HepG2 (cell line): ENCODE measurements around the gene CRLF1. TPM values are rescaled to one million over a fixed set of nuclear protein-coding genes. Genes with fewer than 3 reads are reported as not detected.

Experiments used
- ATAC-seq: fragments of 200-7000 bp; cut with Tn5 transposase; 3 replicates; pipeline ENCODE4 v1.9.1; 2020; ENCODE audit warnings: mild to moderate bottlenecking, moderate library complexity
- BruUV-seq: library from RNA; stranded (reverse); fragments of 400-500 nt; replicated peaks from 2 replicates; lab custom pipeline; 2021; lab: Mats Ljungman, UMichigan
- CTCF ChIA-PET: fragments of 300-600 bp; formaldehyde crosslinking; extraction: SDS; loops from one replicate; lab custom pipeline; 2021; ENCODE audit warnings: low total read pairs, inconsistent platforms, low intra/inter-chr PET ratio; lab: Yijun Ruan, JAX
- POLR2A ChIA-PET: fragments of 350-600 bp; sonication (Branson Sonifier 250); formaldehyde crosslinking; loops from one replicate; lab custom pipeline; 2020; ENCODE audit warnings: antibody characterized with exemption, inconsistent platforms; lab: Yijun Ruan, JAX
- DNase-seq: peaks from one replicate; pipeline ENCODE4 v3.0.0-alpha.2; 2015; ENCODE audit warnings: low spot score
- FAIRE-seq: peaks from 3 replicates; lab custom pipeline; 2011; peaks lifted over from hg19 to GRCh38; lab: Jason Lieb, UNC
- H2AFZ ChIP-seq: one replicate; pipeline ENCODE4 v1.6.1; 2011; ENCODE audit warnings: low read length, inconsistent platforms
- H3K27ac ChIP-seq: fragments of 300-600 bp; 3 replicates; pipeline ENCODE4 v1.8.0; 2011; ENCODE audit warnings: mixed run types, mild to moderate bottlenecking, mixed read lengths, low read length, inconsistent platforms; ENCODE audit not compliant: insufficient read depth; ENCODE audit errors: extremely low read length
- H3K27me3 ChIP-seq, 2 experiments: fragments of 200-600 bp in 1 of 2; 2 replicates in 1 of 2; 3 replicates in 1 of 2; pipeline versions ENCODE4 v1.6.0 to v1.8.0; 2011; ENCODE audit warnings: low read length in 2 of 2, mild to moderate bottlenecking in 2 of 2, moderate library complexity in 2 of 2, inconsistent platforms in 1 of 2; ENCODE audit not compliant: insufficient read depth in 2 of 2, control insufficient read depth in 1 of 2
- H3K36me3 ChIP-seq, 2 experiments: fragments of 200-600 bp in 1 of 2; replicated peaks in 1 of 2; 2 replicates in 1 of 2; 3 replicates in 1 of 2; pipeline versions ENCODE4 v1.5.1 to v1.8.0; 2011; ENCODE audit warnings: low read length in 2 of 2, inconsistent platforms in 1 of 2; ENCODE audit not compliant: insufficient read depth in 2 of 2, control insufficient read depth in 1 of 2
- H3K4me1 ChIP-seq: 2 replicates; pipeline ENCODE4 v1.5.1; 2012; ENCODE audit warnings: low read length, inconsistent platforms; ENCODE audit not compliant: insufficient read depth
- H3K4me2 ChIP-seq: 2 replicates; pipeline ENCODE4 v1.6.0; 2011; ENCODE audit warnings: low read depth, low read length, inconsistent platforms
- H3K4me3 ChIP-seq, 3 experiments: fragments of 200-600 bp in 1 of 3; sonication (generic), shearing (Covaris generic) in 1 of 3; replicated peaks in 1 of 3; 2 replicates each; pipeline ENCODE4 v1.5.1; 2011 to 2016; ENCODE audit warnings: low read length in 3 of 3, inconsistent platforms in 2 of 3, low read depth in 2 of 3, mild to moderate bottlenecking in 2 of 3, control low read depth in 1 of 3, mixed read lengths in 1 of 3; ENCODE audit not compliant: insufficient read depth in 1 of 3
- H3K79me2 ChIP-seq: one replicate; pipeline ENCODE4 v1.6.1; 2011; ENCODE audit warnings: low read length, inconsistent platforms; ENCODE audit not compliant: insufficient read depth
- H3K9ac ChIP-seq: 2 replicates; pipeline ENCODE4 v1.6.0; 2011; ENCODE audit warnings: mild to moderate bottlenecking, low read depth, low read length, inconsistent platforms; ENCODE audit not compliant: insufficient read depth
- H3K9me3 ChIP-seq: 2 replicates; pipeline ENCODE4 v1.5.1; 2012; ENCODE audit warnings: mild to moderate bottlenecking, low read length
- H4K20me1 ChIP-seq: 2 replicates; pipeline ENCODE4 v1.6.0; 2011; ENCODE audit warnings: inconsistent platforms, mild to moderate bottlenecking, low read length, moderate library complexity; ENCODE audit not compliant: insufficient read depth
- AGO2 ChIP-seq: fragments of 200-400 bp; formaldehyde crosslinking; optimal IDR thresholded peaks from 2 replicates; pipeline ENCODE3; 2017; ENCODE audit warnings: mild to moderate bottlenecking, low read depth, low read length, moderate library complexity
- AKAP8 ChIP-seq: sonication (generic); formaldehyde crosslinking; IDR thresholded peaks from 2 replicates; pipeline ENCODE4 v1.5.1; 2020; ENCODE audit warnings: mild to moderate bottlenecking, missing genetic modification reagents
- ATF3 ChIP-seq: sonication (generic); formaldehyde crosslinking; IDR thresholded peaks from 2 replicates; pipeline ENCODE4 v1.4.0; 2020; ENCODE audit warnings: missing genetic modification reagents
- CHCHD3 ChIP-seq: sonication (generic); formaldehyde crosslinking; IDR thresholded peaks from 2 replicates; pipeline ENCODE4 v1.8.0; 2022; ENCODE audit warnings: mild to moderate bottlenecking, missing genetic modification reagents, moderate library complexity
- CREB1 ChIP-seq, 2 experiments: fragments of 450-650 bp in 1 of 2; IDR thresholded peaks; 2 replicates each; pipeline ENCODE4 v1.6.1; 2016 to 2017; ENCODE audit warnings: control low read depth in 1 of 2, mild to moderate bottlenecking in 1 of 2, missing compliant biosample characterization in 1 of 2, missing genetic modification characterization in 1 of 2
- GABPB1 ChIP-seq: IDR thresholded peaks from 2 replicates; pipeline ENCODE4 v1.6.1; 2016; ENCODE audit warnings: mild to moderate bottlenecking, missing genetic modification reagents, moderate library complexity, missing compliant biosample characterization
- HNRNPH1 ChIP-seq: fragments of 200-400 bp; formaldehyde crosslinking; optimal IDR thresholded peaks from 2 replicates; pipeline ENCODE3; 2017; ENCODE audit warnings: mild to moderate bottlenecking, low read depth, low read length
- MXI1 ChIP-seq: IDR thresholded peaks from 3 replicates; pipeline ENCODE4 v1.6.1; 2012; ENCODE audit warnings: low read depth, low read length, inconsistent platforms, borderline replicate concordance
- NCOA1 ChIP-seq: sonication (generic); formaldehyde crosslinking; IDR thresholded peaks from 2 replicates; pipeline ENCODE4 v1.9.0; 2021; ENCODE audit warnings: missing genetic modification reagents
- SATB2 ChIP-seq: sonication (generic); formaldehyde crosslinking; IDR thresholded peaks from 2 replicates; pipeline ENCODE4 v1.5.0; 2020; ENCODE audit warnings: missing genetic modification reagents
- ZBTB38 ChIP-seq: sonication (generic); formaldehyde crosslinking; IDR thresholded peaks from 2 replicates; pipeline ENCODE4 v1.5.1; 2020; ENCODE audit warnings: mild to moderate bottlenecking, missing genetic modification reagents
- ZNF143 ChIP-seq: sonication (generic); formaldehyde crosslinking; IDR thresholded peaks from 2 replicates; pipeline ENCODE4 v1.4.0; 2020; ENCODE audit warnings: missing genetic modification reagents
- ZNF713 ChIP-seq: sonication (generic); formaldehyde crosslinking; IDR thresholded peaks from 2 replicates; pipeline ENCODE4 v1.4.0; 2020; ENCODE audit warnings: mild to moderate bottlenecking, missing genetic modification reagents
- ZSCAN30 ChIP-seq: sonication (generic); formaldehyde crosslinking; IDR thresholded peaks from 2 replicates; pipeline ENCODE4 v1.5.0; 2020; ENCODE audit warnings: mild to moderate bottlenecking, missing genetic modification reagents
- WGBS: methylation state at CpG from one replicate; pipeline ENCODE4 v1.1.6; 2017; ENCODE audit warnings: low lambda C conversion rate; 5-methylcytosine and 5-hydroxymethylcytosine counted together
- in situ Hi-C: cut with HindIII; loops from 2 replicates; pipeline ENCODE4 v1.10.0; 2017; ENCODE audit warnings: low pct_unique_long_range_greater_than_20kb; ENCODE audit not compliant: extremely low pct_ligation_motif_present
- intact Hi-C: fragments of 100-400 bp; cut with micrococcal nuclease; formaldehyde crosslinking; loops from one replicate; pipeline ENCODE4 v1.10.0; 2022; ENCODE audit not compliant: unreplicated experiment
- polyA plus RNA-seq, 8 experiments: library from polyadenylated mRNA; depleted of rRNA in 3 of 8; stranded (reverse) in 7 of 8; unstranded in 1 of 8; fragments of >200 nt; fragmentation: Illumina TruSeq in 4 of 8; extraction: Trizol in 4 of 8; gene quantifications; 2 replicates each; pipeline versions ENCODE4 v1.2.1 to v1.2.3, GENCODE V29; 2011 to 2016; ENCODE audit warnings: low read depth in 4 of 8, missing spikeins in 1 of 8, mixed read lengths in 1 of 8; ENCODE audit not compliant: insufficient read depth in 1 of 8
- total RNA-seq, 5 experiments: library from RNA; depleted of rRNA; stranded (reverse); fragments of >200 nt; fragmentation: Illumina TruSeq; extraction: Trizol; gene quantifications; 2 replicates each; pipeline ENCODE4 v1.2.3, GENCODE V29; 2016; ENCODE audit warnings: low read depth in 1 of 5

Gene CRLF1
- total and polyA plus RNA-seq, 2 of the 13 experiments (the other 11 are each of a cell fraction or from before 2014, with no cell fraction given), result 217 to 296 TPM

GRCh38 chr19:18613589-18614234 is 7.1 kb upstream of the CRLF1 start:
- peak overlapping the region; percentile 100; the same call in 1 of the 2 replicates for H3K4me2 ChIP-seq
- no peak for ATAC-seq
- POLR2A ChIA-PET, result no interaction called here
- CTCF ChIA-PET, result no interaction called here
- 62% methylated on average over 18 of the region's 23 CpGs for WGBS
- no TSS peak for BruUV-seq
- H3K27me3 ChIP-seq, result peaks cover 0 to 7% of the 10 kb centered on the region in 2 experiments; a peak in 2 of 5 replicates
- H3K4me3 ChIP-seq, result peak overlapping the region in 2 of 3 experiments; percentile 48 to 75; a peak in 3 of 6 replicates
- DNase-seq, result no peak
- no peak overlapping the region for H2AFZ ChIP-seq
- intact Hi-C loops, result no loop called here
- FAIRE-seq, result no peak
- peaks cover 43% of the 10 kb centered on the region for H3K4me1 ChIP-seq
- no peak overlapping the region for H3K27ac ChIP-seq
- no peaks in the 10 kb centered on the region for H3K79me2 ChIP-seq
- TF ChIP-seq ZBTB38 (peak; percentile 62; the same call in 1 of the 2 replicates), SATB2 (CRISPR knock-in tag) (no peak)
- TF ChIP-seq, all 625 proteins: peak for 1
- no peaks in the 10 kb centered on the region for H3K9me3 ChIP-seq
- H4K20me1 ChIP-seq, result no peaks in the 10 kb centered on the region
- H3K36me3 ChIP-seq, result no peaks in the 10 kb centered on the region
- 0 out of 2 replicates have a peak overlapping the region, but pooled peaks have one; percentile 14 for H3K9ac ChIP-seq
- in situ Hi-C loops, result no loop called here

GRCh38 chr19:18612772-18613588 is 6.4 kb upstream of the CRLF1 start, which contains the start of gene TMEM59L:
Gene TMEM59L (plus strand): TSS chr19:18612870. CDS start chr19:18612959, 89 bp downstream.
- POLR2A ChIA-PET, result interaction anchor here (1.0 kb wide), 1 partner anchor 24 kb away, joined by 4 read pairs; the partner anchor contains the start of gene REX1BD
- TF ChIP-seq GABPB1 (CRISPR knock-in tag) (peak; percentile 50; the same call in 1 of the 2 replicates), CREB1 (IDR thresholded peaks at IDR 0.05) (peak; percentile 79; the same call in 1 of the 2 replicates), CREB1 (CRISPR knock-in tag; IDR thresholded peaks at IDR 0.05) (no peak), ATF3 (CRISPR knock-in tag) (peak; percentile 28; the same call in 1 of the 2 replicates), NCOA1 (CRISPR knock-in tag) (no peak), ZNF143 (CRISPR knock-in tag) (peak; percentile 66), HNRNPH1 (no peak), CHCHD3 (CRISPR knock-in tag) (0 out of 2 replicates have a peak, but pooled peaks have one; percentile 29), AKAP8 (CRISPR knock-in tag) (peak; percentile 72; the same call in 1 of the 2 replicates), MXI1 (no peak), ZSCAN30 (no peak), ZNF713 (no peak), AGO2 (peak; percentile 33)

More at GRCh38 chr19:18612772-18613588, 6.4 kb upstream of the CRLF1 start, which contains the start of gene TMEM59L:
- in situ Hi-C loops, result no loop called here
- Histone ChIP-seq H3K9me3 (no peaks in the 10 kb centered on the region), H3K4me2 (peak within 1 kb of the TSS; percentile 100), H4K20me1 (no peaks in the 10 kb centered on the region), H3K4me1 (peaks cover 50% of the 10 kb centered on the region), H2AFZ (no peak within 1 kb of the TSS), H3K9ac (peak within 1 kb of the TSS; percentile 57), H3K79me2 (no peaks in the 10 kb centered on the region), H3K36me3 (no peaks in the 10 kb centered on the region), H3K4me3 (peak within 1 kb of the TSS; percentile 48 to 75 (median 57)), H3K27me3 (peaks cover 0 to 7% of the 10 kb centered on the region in 2 experiments; a peak in 2 of 5 replicates), H3K27ac (no peak within 1 kb of the TSS)
- no TSS peak for BruUV-seq
- WGBS, result 13% methylated on average over 29 of the region's 70 CpGs
- CTCF ChIA-PET, result no interaction called here
- intact Hi-C loops, result no loop called here
- DNase-seq, result no peak
- FAIRE-seq, result no peak
- no peak for ATAC-seq
